ENCODE measurements around the gene KHNYN. TPM values are rescaled to one million over a fixed set of nuclear protein-coding genes. Genes with fewer than 3 reads are reported as not detected.

KHNYN gene
- total RNA-seq, 1 experiment from 2014 or later: 63.0 TPM

DNA sequence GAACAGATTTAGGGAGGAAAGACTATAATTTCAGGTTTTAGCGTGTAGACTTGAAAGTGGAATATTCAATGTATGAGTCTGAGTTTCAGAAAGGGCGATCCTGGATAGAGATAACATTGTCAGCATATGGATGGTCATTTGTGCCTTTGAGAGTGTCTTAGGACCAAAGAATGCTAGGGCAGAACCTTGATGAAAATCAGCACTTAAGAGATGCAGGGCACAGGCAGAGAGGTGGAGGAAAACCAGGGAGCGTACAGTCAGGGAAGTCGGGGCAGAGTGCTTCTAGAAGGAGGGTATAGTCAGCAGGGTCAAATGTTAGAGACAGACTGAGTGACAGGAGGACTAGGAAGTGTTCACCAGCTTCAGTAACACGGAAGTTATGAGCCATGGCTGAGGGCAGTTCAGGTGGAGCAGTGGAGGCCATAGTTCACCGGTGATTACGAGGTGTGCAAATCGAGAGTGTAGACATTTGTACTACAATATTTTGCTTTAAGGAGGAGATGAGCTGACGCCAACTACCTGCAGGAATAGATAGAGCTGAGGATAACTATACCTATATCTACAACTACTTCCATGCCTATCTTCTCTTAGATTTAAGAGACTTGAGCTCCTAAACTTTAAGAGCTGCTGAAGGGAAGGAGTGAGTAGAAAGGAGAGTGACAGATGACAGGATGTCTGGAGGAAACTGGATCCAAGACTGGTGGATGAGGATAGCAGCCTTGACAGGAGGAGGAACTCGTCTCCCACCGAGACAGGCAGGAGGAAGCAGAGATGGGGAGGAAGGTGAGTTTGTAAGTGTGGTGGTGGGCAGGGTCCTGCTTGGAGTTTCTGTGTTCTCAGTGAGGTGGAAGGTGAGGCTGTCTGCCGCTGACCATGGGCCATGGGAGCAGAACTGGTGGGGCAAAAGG, 6.8 kb upstream of the KHNYN start:
- BruUV-seq (replicated peaks): no TSS peak
- Mint-ChIP-seq H3K9me3 (ENCODE audit: unreplicated experiment) (no peaks in the 10 kb centered on the region), H3K36me3 (ENCODE audit: insufficient read depth, unreplicated experiment) (no peaks in the 10 kb centered on the region), H3K27ac (ENCODE audit: low read depth, unreplicated experiment) (no peak overlapping the region), H3K27me3 (ENCODE audit: insufficient read depth, unreplicated experiment) (no peaks in the 10 kb centered on the region), H3K4me1 (ENCODE audit: insufficient read depth, unreplicated experiment) (peaks cover 30% of the 10 kb centered on the region), H3K4me3 (ENCODE audit: unreplicated experiment) (no peak overlapping the region)
- ChIA-PET POLR2A (interaction anchor here (1.2 to 1.7 kb wide), 3 partner anchors 14 to 115 kb away, joined by 3 to 5 read pairs (median 5); partner anchors contain the start of gene CIDEB), CTCF (interaction anchor here (0.6 to 7.7 kb wide), 13 partner anchors 9 to 1047 kb away, joined by 3 to 82 read pairs (median 5); partner anchors contain the start of gene CIDEB)
- TF ChIP-seq, protein P1, sequence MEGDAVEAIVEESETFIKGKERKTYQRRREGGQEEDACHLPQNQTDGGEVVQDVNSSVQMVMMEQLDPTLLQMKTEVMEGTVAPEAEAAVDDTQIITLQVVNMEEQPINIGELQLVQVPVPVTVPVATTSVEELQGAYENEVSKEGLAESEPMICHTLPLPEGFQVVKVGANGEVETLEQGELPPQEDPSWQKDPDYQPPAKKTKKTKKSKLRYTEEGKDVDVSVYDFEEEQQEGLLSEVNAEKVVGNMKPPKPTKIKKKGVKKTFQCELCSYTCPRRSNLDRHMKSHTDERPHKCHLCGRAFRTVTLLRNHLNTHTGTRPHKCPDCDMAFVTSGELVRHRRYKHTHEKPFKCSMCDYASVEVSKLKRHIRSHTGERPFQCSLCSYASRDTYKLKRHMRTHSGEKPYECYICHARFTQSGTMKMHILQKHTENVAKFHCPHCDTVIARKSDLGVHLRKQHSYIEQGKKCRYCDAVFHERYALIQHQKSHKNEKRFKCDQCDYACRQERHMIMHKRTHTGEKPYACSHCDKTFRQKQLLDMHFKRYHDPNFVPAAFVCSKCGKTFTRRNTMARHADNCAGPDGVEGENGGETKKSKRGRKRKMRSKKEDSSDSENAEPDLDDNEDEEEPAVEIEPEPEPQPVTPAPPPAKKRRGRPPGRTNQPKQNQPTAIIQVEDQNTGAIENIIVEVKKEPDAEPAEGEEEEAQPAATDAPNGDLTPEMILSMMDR (IDR thresholded peaks at IDR 0.05; ENCODE audit: unreplicated experiment): no peak
- intact Hi-C loops (cut with micrococcal nuclease): no loop called here
- DNase-seq (ENCODE audit: unreplicated experiment): no peak

DNA sequence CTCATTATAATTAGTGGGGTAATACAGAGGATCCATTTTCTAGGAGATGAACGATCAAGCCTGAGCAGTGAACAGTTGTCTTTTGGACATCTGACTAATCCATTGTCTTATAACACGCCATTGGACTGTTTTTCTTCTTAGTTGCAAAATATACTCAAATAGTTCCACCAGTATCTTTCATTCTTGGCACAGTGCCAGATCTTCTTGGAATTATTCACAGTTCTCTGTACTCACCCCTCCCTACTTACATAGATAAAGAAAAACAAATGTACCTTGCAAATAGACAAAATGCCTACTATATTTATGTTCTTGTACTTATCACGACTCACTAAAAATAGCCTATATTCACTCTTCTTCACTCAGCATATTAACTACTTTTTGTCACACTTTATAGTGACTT, 4.0 kb upstream of the KHNYN start:
- ChIA-PET POLR2A (interaction anchor here (0.6 to 2.9 kb wide), 16 partner anchors 10 to 238 kb away, joined by 3 to 15 read pairs (median 4); partner anchors contain the start of genes LTB4R2 and SDR39U1), CTCF (interaction anchor here (0.9 to 4.6 kb wide), 16 partner anchors 11 to 128 kb away, joined by 3 to 41 read pairs (median 4); partner anchors contain the start of genes CIDEB and LTB4R2)
- Mint-ChIP-seq H3K4me1 (ENCODE audit: insufficient read depth, unreplicated experiment) (peaks cover 31% of the 10 kb centered on the region), H3K4me3 (ENCODE audit: unreplicated experiment) (no peak overlapping the region), H3K9me3 (ENCODE audit: unreplicated experiment) (no peaks in the 10 kb centered on the region), H3K36me3 (ENCODE audit: insufficient read depth, unreplicated experiment) (no peaks in the 10 kb centered on the region), H3K27me3 (ENCODE audit: insufficient read depth, unreplicated experiment) (no peaks in the 10 kb centered on the region), H3K27ac (ENCODE audit: low read depth, unreplicated experiment) (peak overlapping the region; percentile 80)
- no TSS peak for BruUV-seq (replicated peaks)
- intact Hi-C loops (cut with micrococcal nuclease): no loop called here
- peak; percentile 84 for DNase-seq (ENCODE audit: unreplicated experiment)
- TF ChIP-seq, protein P1 (IDR thresholded peaks at IDR 0.05; ENCODE audit: unreplicated experiment): no peak

DNA sequence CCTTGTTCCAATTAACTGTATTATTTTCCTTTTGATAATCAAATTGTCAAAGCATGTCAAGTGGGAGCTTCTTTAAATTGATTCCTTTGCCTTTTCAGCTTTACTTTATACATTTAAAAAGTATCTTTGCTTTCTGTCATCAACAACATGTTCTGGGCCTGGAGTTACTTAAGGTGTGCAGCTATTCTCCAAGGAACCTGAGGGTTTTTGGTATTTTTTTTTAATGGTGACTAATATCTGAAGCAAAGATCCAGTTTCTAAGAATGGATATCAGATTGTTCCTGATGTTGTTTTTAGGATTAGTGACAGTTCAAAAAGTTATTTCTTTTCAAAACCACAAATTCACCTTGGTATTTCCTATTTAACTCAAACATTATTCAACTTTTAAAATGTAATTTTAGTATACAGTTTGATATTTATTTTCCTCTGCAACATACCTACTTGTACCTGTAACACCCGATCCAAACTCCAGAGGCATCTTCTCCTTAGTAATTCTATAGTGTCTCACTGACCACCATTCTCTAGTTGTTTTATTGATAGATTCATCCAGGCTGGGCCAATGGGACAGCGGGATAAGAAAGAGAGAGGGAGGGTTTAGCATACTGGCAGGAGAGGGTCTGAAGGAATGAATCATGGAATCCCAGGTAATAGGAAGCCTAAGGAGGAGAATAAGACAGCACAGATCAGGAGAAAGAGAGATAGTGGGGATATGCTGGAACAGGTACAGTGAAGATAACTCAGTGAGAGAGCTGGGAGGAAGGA, 3.4 kb upstream of the KHNYN start:
- TF ChIP-seq, protein P1 (IDR thresholded peaks at IDR 0.05; ENCODE audit: unreplicated experiment): no peak
- Mint-ChIP-seq H3K27ac (ENCODE audit: low read depth, unreplicated experiment) (peak overlapping the region; percentile 80), H3K9me3 (ENCODE audit: unreplicated experiment) (no peaks in the 10 kb centered on the region), H3K36me3 (ENCODE audit: insufficient read depth, unreplicated experiment) (peaks cover 1% of the 10 kb centered on the region), H3K4me1 (ENCODE audit: insufficient read depth, unreplicated experiment) (peaks cover 31% of the 10 kb centered on the region), H3K27me3 (ENCODE audit: insufficient read depth, unreplicated experiment) (no peaks in the 10 kb centered on the region), H3K4me3 (ENCODE audit: unreplicated experiment) (no peak overlapping the region)
- ChIA-PET POLR2A (interaction anchor here (0.6 to 2.9 kb wide), 12 partner anchors 8 to 237 kb away, joined by 3 to 15 read pairs (median 4); partner anchors contain the start of gene SDR39U1), CTCF (interaction anchor here (1.2 to 12.0 kb wide), 8 partner anchors 10 to 93 kb away, joined by 3 to 626 read pairs (median 4); partner anchors contain the start of genes ADCY4 and RIPK3)
- DNase-seq (ENCODE audit: unreplicated experiment): no peak
- no TSS peak for BruUV-seq (replicated peaks)
- intact Hi-C loops (cut with micrococcal nuclease): no loop called here

Measured in MCF 10A (cell line).